ENCODE data around the gene CASP10.
"Not testable (repeated sequence)": the region's sequence is repeated elsewhere in the genome, so short reads cannot be mapped to it uniquely, and the experiment has no call there.

The CASP10 gene

GRCh38 chr2:201182650-201183364 is at the start of gene CASP10:
TSS of gene CASP10 (plus strand) at chr2:201183141. CDS start at chr2:201185778, 2,637 bp downstream.
- peak; percentile 71 for DNase-seq

GRCh38 chr2:201135386-201135785 is 47.6 kb upstream of the CASP10 start:
- DNase-seq: no peak

- no peak for DNase-seq
Measured at GRCh38 chr2:201136889-201137321, 46.0 kb upstream of the CASP10 start.

DNA sequence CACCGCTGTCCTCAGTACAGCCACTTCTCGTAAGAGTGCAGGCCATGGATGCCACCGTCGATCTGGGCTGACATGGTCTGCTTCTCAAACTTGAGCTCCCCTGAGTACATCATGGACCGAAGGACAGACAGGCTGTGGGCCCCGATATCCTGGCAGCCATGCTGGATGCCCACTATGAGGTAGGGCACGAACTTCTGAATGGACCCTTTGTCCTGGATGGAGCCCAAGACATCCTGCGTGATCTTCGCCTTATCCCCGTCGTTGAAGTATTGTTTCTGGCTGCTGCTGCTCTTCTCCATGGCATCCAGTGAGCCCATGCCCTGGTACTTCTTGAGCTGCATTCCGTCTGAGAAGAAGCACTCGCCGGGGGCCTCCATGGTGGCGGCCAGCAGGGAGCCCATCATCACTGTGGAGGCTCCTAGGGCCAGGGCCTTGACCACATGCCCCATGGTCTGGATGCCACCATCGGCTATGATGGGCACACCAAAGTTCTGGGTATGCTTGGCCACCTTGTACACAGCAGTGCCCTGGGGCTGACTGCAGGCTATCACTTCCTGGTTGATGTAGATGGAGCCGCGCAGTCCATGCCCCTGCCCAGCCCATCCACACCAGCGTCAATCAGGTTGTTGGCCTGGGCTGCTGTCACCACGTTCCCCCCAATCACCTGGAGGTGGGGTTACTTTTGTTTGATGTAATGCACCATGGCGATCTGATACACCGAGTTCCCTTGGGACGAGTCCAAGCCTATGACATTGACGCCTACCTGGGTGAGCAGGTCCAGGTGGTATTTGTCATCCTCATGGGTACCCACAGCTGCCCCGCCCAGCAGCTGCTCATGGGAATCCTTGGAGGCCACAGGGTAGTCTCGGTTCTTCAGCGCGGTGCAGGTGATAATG is 45.2 kb upstream of the CASP10 start:
- DNase-seq: no peak

GRCh38 chr2:201138401-201138970 is 44.5 kb upstream of the CASP10 start:
- no peak for DNase-seq

- DNase-seq: not testable (repeated sequence)
Measured at GRCh38 chr2:201138986-201139781, 43.8 kb upstream of the CASP10 start.

DNA sequence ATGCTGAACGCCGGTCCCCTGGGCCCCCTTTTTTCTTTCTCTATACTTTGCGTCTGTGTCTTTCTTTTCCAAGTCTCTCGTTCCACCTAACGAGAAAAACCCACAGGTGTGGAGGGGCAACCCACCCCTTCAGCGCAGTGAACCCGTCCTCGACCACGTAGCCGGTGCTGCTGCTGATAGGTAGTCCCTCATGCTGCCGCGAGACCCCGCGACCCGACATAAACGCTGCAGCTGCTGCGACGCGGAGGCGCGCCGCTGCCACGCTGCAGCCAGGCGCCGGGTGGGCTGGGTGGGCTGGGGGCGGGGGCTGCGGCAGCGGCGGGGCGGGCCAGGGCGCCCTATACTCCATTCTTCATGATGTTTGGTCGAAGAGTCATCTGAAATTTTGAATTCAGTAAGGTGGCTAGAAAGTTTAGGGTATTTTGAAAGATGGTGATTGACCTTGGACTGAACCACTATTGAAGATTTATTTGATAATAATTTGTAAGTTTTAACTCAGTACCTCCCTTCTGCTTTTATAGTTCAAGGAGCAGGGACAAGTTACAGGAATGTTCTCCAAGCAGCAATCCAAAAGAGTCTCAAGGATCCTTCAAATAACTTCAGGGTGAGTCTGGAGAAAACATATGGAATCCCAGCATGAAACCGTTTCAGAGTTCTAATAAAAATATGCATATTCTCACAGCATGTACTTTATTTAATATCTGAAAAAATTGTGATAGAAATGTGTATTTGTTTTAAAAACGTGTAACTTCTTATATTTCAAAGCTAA is 42.9 kb upstream of the CASP10 start:
- DNase-seq: no peak

DNA sequence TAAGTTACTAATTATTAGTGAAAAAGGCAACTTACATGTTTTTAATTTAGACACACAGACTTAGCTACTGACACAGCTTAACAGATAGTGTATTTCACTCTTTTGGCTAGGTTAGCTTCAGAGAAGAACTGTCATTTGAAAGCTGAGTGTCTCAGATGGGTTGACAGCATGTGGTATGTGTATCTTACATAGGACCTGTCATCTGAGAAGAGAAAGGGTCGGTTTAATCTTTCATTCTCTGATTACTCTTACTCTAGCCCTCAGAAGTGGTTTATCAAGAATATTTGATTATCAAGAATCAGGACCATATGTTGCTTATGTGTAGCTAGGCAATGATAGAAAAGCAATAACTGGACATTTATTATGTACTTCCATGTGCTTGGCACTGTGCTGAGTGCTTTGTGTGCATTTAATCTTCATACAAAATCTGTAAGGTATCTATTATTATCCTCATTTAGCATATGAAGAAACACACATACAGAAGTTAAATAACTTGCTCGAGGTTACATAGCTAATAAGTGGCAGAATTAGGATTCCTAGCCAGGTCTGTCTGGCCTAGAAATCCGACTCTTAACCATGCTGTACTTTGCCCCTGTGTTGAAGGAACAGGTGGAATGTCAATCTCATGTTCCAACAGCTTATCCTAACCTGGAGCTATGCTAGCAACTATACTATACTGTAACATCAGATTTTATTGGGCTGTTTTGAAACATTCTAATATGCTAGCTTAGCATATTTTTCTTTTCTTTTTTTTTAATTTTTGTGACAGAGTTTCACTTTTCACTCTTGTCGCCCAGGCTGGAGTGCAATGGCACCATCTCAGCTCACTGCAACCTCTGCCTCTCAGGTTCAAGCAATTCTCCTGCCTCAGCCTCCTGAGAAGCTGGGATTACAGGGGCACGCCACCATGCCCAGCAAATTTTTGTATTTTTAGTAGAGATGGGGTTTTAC is 38.6 kb upstream of the CASP10 start:
- DNase-seq: no peak

DNA sequence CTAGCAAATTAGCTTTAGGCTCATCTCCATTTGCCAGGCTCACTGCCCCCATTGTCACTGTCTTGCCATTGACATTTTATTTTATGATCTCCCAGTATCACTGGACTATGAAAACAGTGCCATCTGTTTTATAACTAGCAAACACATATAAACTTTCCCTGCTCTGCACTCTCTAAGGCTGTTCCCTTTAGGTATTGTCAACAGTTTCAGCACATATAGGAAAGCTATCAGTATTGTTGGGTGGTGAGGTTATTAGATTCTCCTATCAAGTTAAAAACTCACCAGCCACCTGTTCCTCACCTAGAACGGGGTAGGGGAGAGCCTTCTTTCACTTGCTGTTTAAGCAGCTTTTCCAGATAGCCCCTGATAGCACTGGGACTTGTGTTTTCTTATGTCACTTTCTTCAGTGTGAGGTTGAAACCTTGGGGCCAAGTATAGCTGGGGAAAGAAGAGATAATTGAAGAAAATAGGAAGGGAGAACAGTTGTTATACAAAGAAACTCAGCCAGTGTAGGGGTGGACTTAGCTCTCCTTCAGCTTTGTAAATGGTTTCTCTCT is 34.4 kb upstream of the CASP10 start:
- DNase-seq: no peak

DNA sequence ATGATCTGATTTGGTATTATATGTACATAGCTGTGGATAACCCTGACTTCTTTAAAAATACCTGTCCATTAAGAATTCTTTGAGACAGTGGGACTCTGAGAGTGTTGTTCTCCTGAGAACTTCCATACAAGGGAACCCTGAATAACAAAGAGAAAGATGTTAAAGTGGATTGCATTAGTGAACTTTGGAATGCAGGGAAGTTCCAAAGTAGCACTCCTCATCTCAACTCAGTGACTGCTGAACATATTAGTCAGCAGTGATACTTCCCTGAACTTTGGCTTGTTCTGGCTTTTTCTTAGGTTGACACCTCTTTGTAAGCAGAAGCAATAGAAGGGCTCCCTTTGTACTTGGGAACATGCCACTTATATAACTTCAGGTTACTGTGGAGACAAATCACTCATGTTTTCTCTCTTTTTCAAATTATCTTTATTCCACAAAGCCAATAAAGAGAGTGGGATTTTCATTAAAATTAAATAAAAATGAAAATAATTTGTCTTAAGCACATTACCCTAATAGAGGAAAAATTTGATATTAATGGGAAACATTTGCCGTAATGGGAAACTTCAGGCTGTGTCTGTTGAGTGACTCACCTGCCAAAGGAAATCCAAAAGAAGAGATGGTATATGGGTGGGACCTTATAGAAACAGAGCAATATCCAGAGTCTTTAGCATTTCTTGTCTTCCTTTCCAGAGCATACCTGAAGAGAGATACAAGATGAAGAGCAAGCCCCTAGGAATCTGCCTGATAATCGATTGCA is 33.7 kb upstream of the CASP10 start:
- peak; percentile 92 for DNase-seq

GRCh38 chr2:201149821-201150165 is 33.1 kb upstream of the CASP10 start:
- DNase-seq: peak; percentile 91

DNA sequence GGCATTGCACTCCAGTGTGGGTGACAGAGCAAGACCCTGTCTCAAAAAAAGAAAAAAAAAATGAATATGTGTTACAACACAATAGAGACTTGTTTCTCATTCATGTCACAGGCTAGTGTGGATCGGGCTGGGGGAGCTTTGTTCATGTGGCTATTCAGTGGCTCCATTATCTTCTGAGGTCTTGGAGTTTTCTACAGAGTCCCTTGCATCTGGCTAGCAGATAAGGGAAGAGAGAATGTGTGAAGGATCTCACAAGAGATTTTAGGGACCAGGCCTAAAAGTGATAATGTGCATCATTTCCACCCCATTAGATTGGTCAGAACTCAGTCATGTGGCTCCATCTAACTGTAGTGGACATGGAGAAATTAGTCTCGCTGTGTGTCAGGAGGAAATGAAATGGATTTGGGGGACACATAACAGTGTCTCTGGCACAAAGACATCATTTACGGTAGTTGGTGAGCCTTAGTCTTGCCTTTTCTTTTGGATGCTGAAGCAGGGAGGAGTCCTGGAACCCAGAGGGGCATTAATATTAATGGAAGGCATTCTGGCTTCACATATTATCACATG is 32.4 kb upstream of the CASP10 start:
- DNase-seq: peak; percentile 31

- peak; percentile 92 for DNase-seq
Measured at GRCh38 chr2:201151127-201151981, 31.6 kb upstream of the CASP10 start.

- DNase-seq: no peak
Measured at GRCh38 chr2:201152517-201152916, 30.4 kb upstream of the CASP10 start.

DNA sequence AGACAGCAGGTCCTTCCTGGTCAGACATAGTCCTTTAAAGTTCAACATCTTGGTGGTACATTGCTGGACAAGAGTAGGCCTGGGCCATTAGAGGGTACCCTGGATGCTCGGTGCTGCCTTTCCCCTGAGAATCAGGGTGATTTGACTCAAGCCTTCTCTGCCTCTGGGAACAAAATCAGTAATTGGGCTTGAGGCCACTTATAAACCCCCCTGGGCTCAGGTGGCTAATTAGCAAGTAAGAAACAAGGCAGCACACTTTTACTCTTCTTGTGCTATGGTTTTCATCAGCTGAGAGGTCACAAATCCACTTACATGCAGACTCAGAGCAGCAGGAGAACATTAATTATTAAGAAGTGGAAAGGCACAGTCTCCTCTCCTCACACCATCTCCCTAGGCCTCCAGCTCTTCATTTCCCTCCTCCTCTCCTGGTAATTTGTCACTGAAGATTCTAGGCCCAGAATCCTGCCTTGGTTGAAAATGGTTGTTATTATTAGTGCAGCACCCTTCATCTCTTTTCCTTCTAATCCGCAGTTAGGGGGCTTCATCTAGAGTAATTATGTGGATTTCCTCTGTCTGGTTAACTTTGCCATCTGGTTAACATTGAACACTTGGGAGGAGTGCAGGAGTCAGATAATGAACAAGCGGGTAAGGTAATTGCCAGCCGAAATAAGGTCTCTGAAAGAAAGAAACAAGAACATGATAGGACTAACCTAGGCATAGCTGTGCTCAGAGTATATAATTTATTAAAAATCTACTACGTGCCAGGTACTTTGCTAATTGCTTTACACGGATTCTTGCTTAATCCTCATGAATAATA is 29.7 kb upstream of the CASP10 start:
- no peak for DNase-seq

GRCh38 chr2:201154615-201155399 is 28.1 kb upstream of the CASP10 start:
- no peak for DNase-seq

GRCh38 chr2:201156036-201156435 is 26.9 kb upstream of the CASP10 start:
- DNase-seq: no peak

Measured in EL (cell line).